H9 (cell line): ENCODE data around the gene ALKBH2. TPM values are rescaled to one million over a fixed set of nuclear protein-coding genes. Genes with fewer than 3 reads are reported as not detected.

Source experiments
- DNase-seq: peaks from one replicate; pipeline ENCODE4 v3.0.0-alpha.2; 2017
- H2AFZ ChIP-seq: one replicate; pipeline ENCODE4 v1.6.1; 2013; ENCODE audit warnings: mild to moderate bottlenecking, low read length, control low read depth, moderate library complexity
- H2AK5ac ChIP-seq: 2 replicates; pipeline ENCODE4 v1.6.1; 2013; ENCODE audit warnings: low read length, control low read depth, mixed read lengths; ENCODE audit not compliant: insufficient read length
- H2BK120ac ChIP-seq: one replicate; pipeline ENCODE4 v1.6.1; 2013; ENCODE audit warnings: low read depth, mild to moderate bottlenecking, low read length, control low read depth, inconsistent platforms; ENCODE audit not compliant: poor library complexity, severe bottlenecking
- H2BK12ac ChIP-seq: 2 replicates; pipeline ENCODE4 v1.6.1; 2013; ENCODE audit warnings: low read length, control low read depth, mixed read lengths, low read depth; ENCODE audit not compliant: insufficient read length
- H2BK15ac ChIP-seq: 2 replicates; pipeline ENCODE4 v1.6.1; 2013; ENCODE audit warnings: low read depth, low read length, control low read depth
- H2BK20ac ChIP-seq: one replicate; pipeline ENCODE4 v1.6.1; 2013; ENCODE audit warnings: low read depth, mild to moderate bottlenecking, low read length, control low read depth, inconsistent platforms; ENCODE audit not compliant: poor library complexity, severe bottlenecking
- H2BK5ac ChIP-seq: 2 replicates; pipeline ENCODE4 v1.6.1; 2013; ENCODE audit warnings: low read length, control low read depth, mixed read lengths; ENCODE audit not compliant: insufficient read length
- H3K14ac ChIP-seq: 2 replicates; pipeline ENCODE4 v1.6.1; 2013; ENCODE audit warnings: low read length, control low read depth; ENCODE audit not compliant: insufficient read depth
- H3K18ac ChIP-seq: 2 replicates; pipeline ENCODE4 v1.6.1; 2013; ENCODE audit warnings: low read depth, mild to moderate bottlenecking, mixed read lengths, low read length, control low read depth; ENCODE audit not compliant: insufficient read length
- H3K23ac ChIP-seq: 2 replicates; pipeline ENCODE4 v1.6.1; 2013; ENCODE audit warnings: low read length, control low read depth, mixed read lengths, low read depth; ENCODE audit not compliant: insufficient read length
- H3K23me2 ChIP-seq: 2 replicates; pipeline ENCODE4 v1.6.1; 2013; ENCODE audit warnings: low read depth, mild to moderate bottlenecking, mixed read lengths, low read length, control low read depth; ENCODE audit not compliant: insufficient read length, poor library complexity, severe bottlenecking
- H3K27ac ChIP-seq: 2 replicates; pipeline ENCODE4 v1.5.1; 2013; ENCODE audit warnings: low read length, control low read depth, mixed read lengths, low read depth; ENCODE audit not compliant: insufficient read length
- H3K27me3 ChIP-seq: 2 replicates; pipeline ENCODE4 v1.6.1; 2013; ENCODE audit warnings: low read length, control low read depth, inconsistent platforms; ENCODE audit not compliant: insufficient read depth
- H3K4ac ChIP-seq: 2 replicates; pipeline ENCODE4 v1.6.1; 2013; ENCODE audit warnings: low read depth, mild to moderate bottlenecking, control low read depth, inconsistent platforms, low read length, moderate library complexity
- H3K4me1 ChIP-seq: 2 replicates; pipeline ENCODE4 v1.6.1; 2013; ENCODE audit warnings: low read length, control low read depth, inconsistent platforms; ENCODE audit not compliant: insufficient read depth
- H3K4me2 ChIP-seq: 2 replicates; pipeline ENCODE4 v1.6.1; 2013; ENCODE audit warnings: low read length, control low read depth, mixed read lengths; ENCODE audit not compliant: insufficient read length, insufficient read depth
- H3K56ac ChIP-seq: 2 replicates; pipeline ENCODE4 v1.6.1; 2013; ENCODE audit warnings: low read depth, mild to moderate bottlenecking, mixed read lengths, low read length, control low read depth; ENCODE audit not compliant: insufficient read length
- H3K79me1 ChIP-seq: 2 replicates; pipeline ENCODE4 v1.6.1; 2013; ENCODE audit warnings: low read depth, mild to moderate bottlenecking, moderate library complexity, low read length, control low read depth, inconsistent platforms; ENCODE audit not compliant: insufficient read depth, poor library complexity, severe bottlenecking
- H3K79me2 ChIP-seq: 2 replicates; pipeline ENCODE4 v1.6.1; 2013; ENCODE audit warnings: low read length, control low read depth, inconsistent platforms; ENCODE audit not compliant: insufficient read depth
- H3K9ac ChIP-seq: 2 replicates; pipeline ENCODE4 v1.6.1; 2013; ENCODE audit warnings: low read length, control low read depth, mixed read lengths; ENCODE audit not compliant: insufficient read length; ENCODE audit errors: extremely low read depth
- H3K9me3 ChIP-seq: one replicate; pipeline ENCODE4 v1.6.1; 2013; ENCODE audit warnings: low read depth, low read length, inconsistent platforms; ENCODE audit not compliant: control insufficient read depth
- H3T11ph ChIP-seq: one replicate; pipeline ENCODE4 v1.6.1; 2013; ENCODE audit warnings: mild to moderate bottlenecking, low read length, control low read depth, inconsistent platforms
- H4K20me1 ChIP-seq: one replicate; pipeline ENCODE4 v1.6.1; 2013; ENCODE audit not compliant: control insufficient read depth, insufficient read length, insufficient read depth
- H4K5ac ChIP-seq: 2 replicates; pipeline ENCODE4 v1.6.1; 2013; ENCODE audit warnings: low read depth, mild to moderate bottlenecking, mixed read lengths, low read length, control low read depth; ENCODE audit not compliant: insufficient read length
- H4K8ac ChIP-seq: replicated peaks from 2 replicates; pipeline ENCODE4 v1.6.1; 2013; ENCODE audit warnings: low read length, control low read depth, mixed read lengths, low read depth; ENCODE audit not compliant: insufficient read length
- H4K91ac ChIP-seq: 2 replicates; pipeline ENCODE4 v1.6.1; 2013; ENCODE audit warnings: low read depth, mild to moderate bottlenecking, moderate library complexity, mixed read lengths, low read length, control low read depth; ENCODE audit not compliant: insufficient read length
- H3K27ac Mint-ChIP-seq, 3 experiments: 2 replicates in 2 of 3; 3 replicates in 1 of 3; pipeline ENCODE4 v1.8.0; 2020 to 2021; ENCODE audit warnings: mixed read lengths in 3 of 3, mild to moderate bottlenecking in 1 of 3, moderate library complexity in 1 of 3
- H3K27me3 Mint-ChIP-seq: 2 replicates; pipeline ENCODE4 v1.8.0; 2021; ENCODE audit warnings: low read depth, mild to moderate bottlenecking, moderate library complexity, mixed read lengths
- H3K36me3 Mint-ChIP-seq, 3 experiments: 2 replicates in 2 of 3; 3 replicates in 1 of 3; pipeline ENCODE4 v1.8.0; 2020 to 2021; ENCODE audit warnings: low read depth in 3 of 3, mixed read lengths in 3 of 3; ENCODE audit not compliant: insufficient read depth in 1 of 3
- H3K4me1 Mint-ChIP-seq, 2 experiments: 2 replicates each; pipeline ENCODE4 v1.8.0; 2020; ENCODE audit warnings: mixed read lengths in 2 of 2
- H3K4me3 Mint-ChIP-seq, 2 experiments: 2 replicates in 1 of 2; 3 replicates in 1 of 2; pipeline ENCODE4 v1.8.0; 2020 to 2021; ENCODE audit warnings: mild to moderate bottlenecking in 2 of 2, mixed read lengths in 2 of 2, moderate library complexity in 1 of 2
- H3K9me3 Mint-ChIP-seq, 2 experiments: 2 replicates in 1 of 2; 3 replicates in 1 of 2; pipeline ENCODE4 v1.8.0; 2020; ENCODE audit warnings: mild to moderate bottlenecking in 2 of 2, mixed read lengths in 2 of 2, moderate library complexity in 1 of 2
- CTCF ChIP-seq: fragments of 200-600 bp; sonication (generic); conservative IDR thresholded peaks from 3 replicates; pipeline ENCODE4 v1.8.0; 2021; ENCODE audit warnings: antibody characterized with exemption, mild to moderate bottlenecking
- WGBS: extraction: QIAGEN DNeasy Blood & Tissue Kit; methylation state at CpG from one replicate; pipeline ENCODE4 v1.1.7; 2013; ENCODE audit warnings: missing lambda C conversion rate, low lambda C conversion rate, mixed read lengths; ENCODE audit not compliant: insufficient read length; ENCODE audit errors: extremely low coverage; 5-methylcytosine and 5-hydroxymethylcytosine counted together
- total RNA-seq: library from RNA; stranded (reverse); gene quantifications from 2 replicates; pipeline ENCODE4 v1.2.1, GENCODE V29; 2021

Gene ALKBH2
- total RNA-seq, 1 experiment from 2014 or later, result 24.4 TPM

- no peak overlapping the region for H2AK5ac ChIP-seq
- no peaks in the 10 kb centered on the region for H3K79me1 ChIP-seq
- no peaks in the 10 kb centered on the region for H3K27me3 ChIP-seq
- H3K4me1 ChIP-seq, result no peaks in the 10 kb centered on the region
- no peak overlapping the region for H2BK120ac ChIP-seq
- H3K14ac ChIP-seq, result no peak overlapping the region
- H3K27ac Mint-ChIP-seq, result no peak overlapping the region
- H3K23ac ChIP-seq, result no peak overlapping the region
- H2AFZ ChIP-seq, result no peak overlapping the region
- no peak overlapping the region for H2BK5ac ChIP-seq
- H4K20me1 ChIP-seq, result no peaks in the 10 kb centered on the region
- H4K91ac ChIP-seq, result no peak overlapping the region
- H2BK20ac ChIP-seq, result no peak overlapping the region
- H4K5ac ChIP-seq, result no peak overlapping the region
- H3T11ph ChIP-seq, result no peak overlapping the region
- H3K56ac ChIP-seq, result no peak overlapping the region
- H3K23me2 ChIP-seq, result no peaks in the 10 kb centered on the region
- no peaks in the 10 kb centered on the region for H3K9me3 Mint-ChIP-seq
- WGBS, result no CpG with 5 or more reads among the region's 5 CpGs
- H3K4ac ChIP-seq, result no peak overlapping the region
- H4K8ac ChIP-seq, result no peak overlapping the region
- H3K27me3 Mint-ChIP-seq, result peaks cover 4% of the 10 kb centered on the region
- no peak overlapping the region for H3K4me2 ChIP-seq
- no peak overlapping the region for H3K18ac ChIP-seq
- no peak overlapping the region for H2BK15ac ChIP-seq
- H3K4me3 Mint-ChIP-seq, result no peak overlapping the region
- DNase-seq, result no peak
- H3K4me1 Mint-ChIP-seq, result peaks cover 5 to 6% of the 10 kb centered on the region in 2 experiments; a peak in 2 of 4 replicates
- no peaks in the 10 kb centered on the region for H3K9me3 ChIP-seq
- no peak overlapping the region for H3K27ac ChIP-seq
- TF ChIP-seq CTCF, result no peak
- H3K79me2 ChIP-seq, result no peaks in the 10 kb centered on the region
- H3K36me3 Mint-ChIP-seq, result peaks cover 10 to 54% (median 46%) of the 10 kb centered on the region in 3 experiments; a peak in 6 of 7 replicates
- H2BK12ac ChIP-seq, result no peak overlapping the region
- H3K9ac ChIP-seq, result no peak overlapping the region
Measured at GRCh38 chr12:109087250-109087649, 6.0 kb downstream of the ALKBH2 start.
